HG03571 (cell line): ENCODE data around the gene SESN1.

Experiments
- ATAC-seq: cut with Tn5 transposase; IDR thresholded peaks from one replicate; pipeline ENCODE4 v1.9.1; 2021; ENCODE audit not compliant: unreplicated experiment

SESN1 gene

GRCh38 chr6:109033655-109034054 is 61.0 kb downstream of the SESN1 start:
- no peak for ATAC-seq

- ATAC-seq, result no peak
Measured at GRCh38 chr6:109031416-109031815, 63.2 kb downstream of the SESN1 start.

GRCh38 chr6:109029313-109029712 is 65.3 kb downstream of the SESN1 start:
- no peak for ATAC-seq

GRCh38 chr6:109028439-109028838 is 66.2 kb downstream of the SESN1 start:
- ATAC-seq, result no peak

- no peak for ATAC-seq
Measured at GRCh38 chr6:109027964-109028363, 66.7 kb downstream of the SESN1 start.

- ATAC-seq, result no peak
Measured at GRCh38 chr6:109025639-109026038, 69.0 kb downstream of the SESN1 start.

- ATAC-seq, result no peak
Measured at GRCh38 chr6:109024784-109025183, 69.9 kb downstream of the SESN1 start.

GRCh38 chr6:109024368-109024767 is 70.3 kb downstream of the SESN1 start:
- no peak for ATAC-seq

GRCh38 chr6:109023356-109023925 is 71.2 kb downstream of the SESN1 start:
- no peak for ATAC-seq

GRCh38 chr6:109021870-109022269 is 72.8 kb downstream of the SESN1 start:
- no peak for ATAC-seq

- ATAC-seq, result no peak
Measured at GRCh38 chr6:109019911-109020310, 74.7 kb downstream of the SESN1 start.

- no peak for ATAC-seq
Measured at GRCh38 chr6:109015176-109015575, 79.5 kb downstream of the SESN1 start.

- ATAC-seq, result no peak
Measured at GRCh38 chr6:109014606-109015005, 80.0 kb downstream of the SESN1 start.

- no peak for ATAC-seq
Measured at GRCh38 chr6:109013656-109014305, 80.9 kb downstream of the SESN1 start.

- ATAC-seq, result no peak
Measured at GRCh38 chr6:109010705-109011102, 83.9 kb downstream of the SESN1 start.

GRCh38 chr6:109009962-109010704 is 84.5 kb downstream of the SESN1 start:
- no peak for ATAC-seq

GRCh38 chr6:109009236-109009961 is 85.2 kb downstream of the SESN1 start:
- peak; percentile 93 for ATAC-seq

GRCh38 chr6:109008537-109009235 is 86.0 kb downstream of the SESN1 start:
- ATAC-seq, result peak; percentile 5

- no peak for ATAC-seq
Measured at GRCh38 chr6:109008054-109008453, 86.6 kb downstream of the SESN1 start.

- no peak for ATAC-seq
Measured at GRCh38 chr6:109007521-109007920, 87.1 kb downstream of the SESN1 start.

- ATAC-seq, result no peak
Measured at GRCh38 chr6:109006818-109007217, 87.8 kb downstream of the SESN1 start.
